ENCODE results near the gene CRB2.

The CRB2 gene

GRCh38 chr9:123422635-123423310, 66.8 kb downstream of the CRB2 start:
- POLR2A ChIA-PET, result no interaction called here
- no peak for DNase-seq (ENCODE audit: extremely low spot score)
- CTCF ChIA-PET, result no interaction called here
- TF ChIP-seq PKNOX1 (IDR thresholded peaks at IDR 0.05), result no peak
- no peak for TF ChIP-seq NFRKB (IDR thresholded peaks at IDR 0.05)
- no peak for TF ChIP-seq CTBP1 (IDR thresholded peaks at IDR 0.05; ENCODE audit: borderline replicate concordance)
- TF ChIP-seq L3MBTL2 (conservative IDR thresholded peaks at IDR 0.05), result no peak
- no peak for TF ChIP-seq FOXK2 (IDR thresholded peaks at IDR 0.05)
- TF ChIP-seq TARDBP (IDR thresholded peaks at IDR 0.05), result no peak
- TF ChIP-seq ARNT (IDR thresholded peaks at IDR 0.05), result no peak
- TF ChIP-seq SP1 (IDR thresholded peaks at IDR 0.05), result no peak
- TF ChIP-seq FOXA1 (IDR thresholded peaks at IDR 0.05), result no peak
- no peak for TF ChIP-seq BHLHE40 (IDR thresholded peaks at IDR 0.05; ENCODE audit: borderline replicate concordance)
- no peak for TF ChIP-seq FOXM1 (IDR thresholded peaks at IDR 0.05; ENCODE audit: borderline replicate concordance)
- TF ChIP-seq SUZ12 (IDR thresholded peaks at IDR 0.05), result no peak
- TF ChIP-seq LEF1 (IDR thresholded peaks at IDR 0.05; ENCODE audit: borderline replicate concordance), result no peak
- TF ChIP-seq ELF4 (IDR thresholded peaks at IDR 0.05), result no peak
- no peak for TF ChIP-seq ZNF384 (IDR thresholded peaks at IDR 0.05)
- no peak for TF ChIP-seq HDGF (IDR thresholded peaks at IDR 0.05; ENCODE audit: borderline replicate concordance)

- no peak for TF ChIP-seq FOXM1 (IDR thresholded peaks at IDR 0.05; ENCODE audit: borderline replicate concordance)
- no peak for TF ChIP-seq BHLHE40 (IDR thresholded peaks at IDR 0.05; ENCODE audit: borderline replicate concordance)
- TF ChIP-seq FOXK2 (IDR thresholded peaks at IDR 0.05), result no peak
- TF ChIP-seq NFRKB (IDR thresholded peaks at IDR 0.05), result no peak
- no peak for TF ChIP-seq PKNOX1 (IDR thresholded peaks at IDR 0.05)
- TF ChIP-seq ELF4 (IDR thresholded peaks at IDR 0.05), result no peak
- no peak for TF ChIP-seq ARNT (IDR thresholded peaks at IDR 0.05)
- no peak for TF ChIP-seq HDGF (IDR thresholded peaks at IDR 0.05; ENCODE audit: borderline replicate concordance)
- TF ChIP-seq CTBP1 (IDR thresholded peaks at IDR 0.05; ENCODE audit: borderline replicate concordance), result no peak
- TF ChIP-seq TARDBP (IDR thresholded peaks at IDR 0.05), result no peak
- TF ChIP-seq SUZ12 (IDR thresholded peaks at IDR 0.05), result no peak
- TF ChIP-seq L3MBTL2 (conservative IDR thresholded peaks at IDR 0.05), result no peak
- TF ChIP-seq ZNF384 (IDR thresholded peaks at IDR 0.05), result no peak
- no peak for TF ChIP-seq SP1 (IDR thresholded peaks at IDR 0.05)
- TF ChIP-seq LEF1 (IDR thresholded peaks at IDR 0.05; ENCODE audit: borderline replicate concordance), result no peak
- no peak for TF ChIP-seq FOXA1 (IDR thresholded peaks at IDR 0.05)
- POLR2A ChIA-PET, result no interaction called here
- CTCF ChIA-PET, result no interaction called here
- no peak for DNase-seq (ENCODE audit: extremely low spot score)
Measured at GRCh38 chr9:123423311-123423640, 67.3 kb downstream of the CRB2 start.

GRCh38 chr9:123424131-123424530, 68.1 kb downstream of the CRB2 start:
- CTCF ChIA-PET, result no interaction called here
- POLR2A ChIA-PET, result no interaction called here
- DNase-seq (ENCODE audit: extremely low spot score), result no peak
- TF ChIP-seq LEF1 (IDR thresholded peaks at IDR 0.05; ENCODE audit: borderline replicate concordance), result no peak
- TF ChIP-seq NFRKB (IDR thresholded peaks at IDR 0.05), result no peak
- no peak for TF ChIP-seq ELF4 (IDR thresholded peaks at IDR 0.05)
- TF ChIP-seq FOXA1 (IDR thresholded peaks at IDR 0.05), result no peak
- no peak for TF ChIP-seq BHLHE40 (IDR thresholded peaks at IDR 0.05; ENCODE audit: borderline replicate concordance)
- TF ChIP-seq TARDBP (IDR thresholded peaks at IDR 0.05), result no peak
- TF ChIP-seq HDGF (IDR thresholded peaks at IDR 0.05; ENCODE audit: borderline replicate concordance), result no peak
- no peak for TF ChIP-seq ZNF384 (IDR thresholded peaks at IDR 0.05)
- no peak for TF ChIP-seq PKNOX1 (IDR thresholded peaks at IDR 0.05)
- TF ChIP-seq CTBP1 (IDR thresholded peaks at IDR 0.05; ENCODE audit: borderline replicate concordance), result no peak
- TF ChIP-seq FOXK2 (IDR thresholded peaks at IDR 0.05), result no peak
- no peak for TF ChIP-seq L3MBTL2 (conservative IDR thresholded peaks at IDR 0.05)
- TF ChIP-seq SP1 (IDR thresholded peaks at IDR 0.05), result no peak
- TF ChIP-seq SUZ12 (IDR thresholded peaks at IDR 0.05), result no peak
- no peak for TF ChIP-seq ARNT (IDR thresholded peaks at IDR 0.05)
- no peak for TF ChIP-seq FOXM1 (IDR thresholded peaks at IDR 0.05; ENCODE audit: borderline replicate concordance)

- TF ChIP-seq BHLHE40 (IDR thresholded peaks at IDR 0.05; ENCODE audit: borderline replicate concordance) (no peak), SP1 (IDR thresholded peaks at IDR 0.05) (no peak), L3MBTL2 (conservative IDR thresholded peaks at IDR 0.05) (no peak)
- no peak for DNase-seq (ENCODE audit: extremely low spot score)
- ChIA-PET CTCF (no interaction called here), POLR2A (no interaction called here)
Measured at GRCh38 chr9:123424552-123425225, 68.7 kb downstream of the CRB2 start.

GRCh38 chr9:123425261-123425821, 69.3 kb downstream of the CRB2 start:
- CTCF ChIA-PET, result no interaction called here
- POLR2A ChIA-PET, result no interaction called here
- TF ChIP-seq BHLHE40 (IDR thresholded peaks at IDR 0.05; ENCODE audit: borderline replicate concordance), result no peak
- no peak for TF ChIP-seq L3MBTL2 (conservative IDR thresholded peaks at IDR 0.05)
- no peak for TF ChIP-seq ARNT (IDR thresholded peaks at IDR 0.05)
- TF ChIP-seq SUZ12 (IDR thresholded peaks at IDR 0.05), result no peak
- no peak for TF ChIP-seq HDGF (IDR thresholded peaks at IDR 0.05; ENCODE audit: borderline replicate concordance)
- no peak for TF ChIP-seq PKNOX1 (IDR thresholded peaks at IDR 0.05)
- TF ChIP-seq NFRKB (IDR thresholded peaks at IDR 0.05), result no peak
- TF ChIP-seq FOXM1 (IDR thresholded peaks at IDR 0.05; ENCODE audit: borderline replicate concordance), result no peak
- no peak for TF ChIP-seq FOXK2 (IDR thresholded peaks at IDR 0.05)
- TF ChIP-seq ELF4 (IDR thresholded peaks at IDR 0.05), result no peak
- TF ChIP-seq FOXA1 (IDR thresholded peaks at IDR 0.05), result no peak
- no peak for TF ChIP-seq TARDBP (IDR thresholded peaks at IDR 0.05)
- no peak for TF ChIP-seq LEF1 (IDR thresholded peaks at IDR 0.05; ENCODE audit: borderline replicate concordance)
- TF ChIP-seq ZNF384 (IDR thresholded peaks at IDR 0.05), result no peak
- no peak for TF ChIP-seq SP1 (IDR thresholded peaks at IDR 0.05)
- TF ChIP-seq CTBP1 (IDR thresholded peaks at IDR 0.05; ENCODE audit: borderline replicate concordance), result no peak
- DNase-seq (ENCODE audit: extremely low spot score), result no peak
